K562 treated with DMSO at 1 percent for 24 hours (cell line): ENCODE data around the gene CLEC4C. TPM values are rescaled to one million over a fixed set of nuclear protein-coding genes. Genes with fewer than 3 reads are reported as not detected.

Source experiments
- total RNA-seq: library from RNA; unstranded; fragments of 300-600 nt; gene quantifications from 2 replicates; pipeline ENCODE4 v1.2.3, GENCODE V29; 2022; ENCODE audit warnings: low read depth; ENCODE audit not compliant: insufficient read depth

Gene CLEC4C
- total RNA-seq = not detected in 2 replicates

GRCh38 chr12:7747246-7747645 is at the start of gene CLEC4C:
CLEC4C (minus strand) TSS chr12:7747375; CDS start chr12:7747348, 27 bp downstream.

GRCh38 chr12:7788884-7789528 is 41.8 kb upstream of the CLEC4C start, which contains the start of gene NANOG:
NANOG (plus strand) TSS chr12:7789402; CDS start chr12:7789615, 213 bp downstream.

GRCh38 chr12:7711133-7711532 is 36.0 kb downstream of the CLEC4C start, which contains the start of gene DPPA3:
DPPA3 (plus strand) TSS chr12:7711433; CDS start chr12:7711571, 138 bp downstream.

GRCh38 chr12:7695566-7696197 is 51.5 kb downstream of the CLEC4C start, which contains the start of gene GDF3:
GDF3 (minus strand) TSS chr12:7695775; CDS start chr12:7695728, 47 bp downstream.

Other genes starting within 250 kb of the CLEC4C start
- gene CD163, start 243.6 kb downstream of the CLEC4C start, total RNA-seq = not detected in 2 replicates
- not detected in 2 replicates for gene APOBEC1, start 81.5 kb downstream of the CLEC4C start, total RNA-seq
- gene GDF3, start 51.6 kb downstream of the CLEC4C start, total RNA-seq = not detected in 2 replicates
- gene DPPA3, start 35.9 kb downstream of the CLEC4C start, total RNA-seq = not detected in 2 replicates
- not detected in 2 replicates for gene NANOGNB, start 17.8 kb upstream of the CLEC4C start, total RNA-seq
- gene NANOG, start 42.0 kb upstream of the CLEC4C start, total RNA-seq = not detected in 2 replicates
- gene SLC2A14, start 125.5 kb upstream of the CLEC4C start, total RNA-seq = 0.90 and 0.97 TPM in 2 replicates
- 55.8 and 68.6 TPM in 2 replicates for gene SLC2A3, start 188.8 kb upstream of the CLEC4C start, total RNA-seq